Mucosa of gallbladder (tissue), 1 donor: ENCODE measurements around the gene DNAJA1. TPM values are rescaled to one million over a fixed set of nuclear protein-coding genes. Genes with fewer than 3 reads are reported as not detected.
A peak's percentile ranks its signal among the peaks of the same experiment; 100 is the strongest.
"Not testable (repeated sequence)": the region's sequence is repeated elsewhere in the genome, so short reads cannot be mapped to it uniquely, and the experiment has no call there.

Source experiments
- DNase-seq: peaks from one replicate; pipeline ENCODE4 v3.0.0-alpha.2; 2020; ENCODE audit warnings: low spot score
- total RNA-seq: library from RNA; stranded (reverse); gene quantifications from one replicate; pipeline ENCODE4 v1.2.1, GENCODE V29; 2021
- donor health status: DM: no; HTN: no; CAD: no.

Gene DNAJA1
- total RNA-seq, 1 donor from 2014 or later = 96.7 TPM

DNA sequence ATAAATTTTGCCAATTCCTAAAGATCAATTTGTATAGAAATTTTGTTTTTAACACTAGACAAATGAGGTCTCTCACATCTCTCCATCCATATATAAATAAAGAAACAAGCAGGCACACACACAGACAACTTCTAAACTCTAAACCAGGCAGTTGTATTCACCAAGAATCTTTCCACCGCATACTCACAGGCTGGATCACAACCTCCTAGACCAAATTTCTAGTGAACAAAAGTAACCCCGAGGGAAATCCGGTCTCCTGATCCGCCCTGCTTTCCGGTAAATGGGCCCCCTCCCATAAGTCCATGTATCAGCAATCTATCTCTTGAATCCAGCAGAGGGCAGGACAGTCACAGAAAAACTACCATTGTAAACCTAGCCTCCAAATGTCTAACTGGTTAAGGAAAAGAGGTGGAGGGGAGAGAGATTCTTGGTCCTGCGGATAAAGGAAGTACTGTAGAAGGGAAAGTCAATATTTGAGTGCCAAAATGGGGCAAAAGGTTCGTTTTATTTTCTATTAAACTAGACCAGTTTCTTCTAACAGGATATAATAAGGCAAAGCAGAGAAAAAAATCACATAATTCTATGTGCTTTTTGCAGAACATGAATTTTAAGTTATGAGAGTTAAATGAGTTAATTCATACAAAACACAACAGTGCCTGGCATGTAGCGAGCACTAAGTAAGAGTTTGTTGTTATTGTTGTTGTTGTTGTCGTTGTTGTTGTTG lies 56.2 kb downstream of the DNAJA1 start:
- DNase-seq = peak; percentile 78

DNA sequence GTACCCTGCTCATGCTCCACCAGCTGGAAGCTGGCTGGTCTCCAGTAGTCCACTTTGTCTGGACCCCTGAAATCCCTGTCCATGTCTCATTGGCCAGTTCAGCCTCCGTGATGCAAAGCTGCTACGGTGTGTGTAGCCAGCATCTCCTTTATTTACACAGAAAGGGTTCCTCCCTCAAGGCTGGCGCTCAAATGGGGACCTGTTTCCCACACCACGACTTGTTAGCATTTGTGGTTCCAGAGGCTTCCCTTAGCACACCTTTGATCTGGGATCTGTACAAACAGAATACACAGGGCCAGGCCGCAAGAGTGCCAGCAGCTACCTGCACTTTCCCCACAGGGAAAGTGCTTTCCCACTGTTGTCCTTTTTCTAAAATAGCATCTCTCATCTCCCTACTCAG lies 57.1 kb downstream of the DNAJA1 start:
- DNase-seq = no peak

DNA sequence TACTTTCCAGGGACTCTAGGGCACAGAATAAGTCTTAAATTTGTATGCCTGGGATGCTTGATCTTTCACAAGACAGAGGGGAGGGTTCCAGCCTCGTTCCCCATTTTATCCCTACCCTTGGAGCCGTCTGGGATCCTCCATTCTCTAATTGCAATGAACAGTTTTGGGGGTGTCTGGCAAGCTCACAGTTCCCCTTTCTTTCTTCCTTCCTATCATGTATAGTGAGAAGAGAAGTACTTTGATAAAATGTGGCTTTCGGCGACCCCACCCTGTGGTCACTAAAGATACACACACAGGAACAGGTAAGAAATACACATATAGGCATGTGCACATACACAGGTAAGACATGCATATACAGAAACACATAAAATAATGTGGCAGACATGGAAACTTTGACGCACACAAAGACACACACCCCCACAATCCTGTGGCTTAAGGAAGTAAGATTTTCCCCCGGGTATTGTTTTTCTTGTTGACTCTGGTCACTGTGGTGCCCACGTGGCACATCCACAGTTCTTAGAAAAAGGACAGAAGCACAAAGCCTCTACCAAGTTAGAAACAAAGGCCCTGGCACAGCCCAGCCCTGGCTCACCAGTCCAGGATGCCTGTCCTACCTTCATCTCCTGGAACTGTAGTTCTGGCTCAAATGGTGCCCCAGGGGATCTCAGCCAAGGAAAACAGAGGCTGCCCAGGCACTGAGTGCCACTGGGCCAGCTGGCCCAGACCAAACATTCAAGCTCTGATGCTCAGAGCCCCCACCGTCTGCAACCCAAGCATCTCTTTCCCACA lies 57.7 kb downstream of the DNAJA1 start:
- peak; percentile 41 for DNase-seq

DNA sequence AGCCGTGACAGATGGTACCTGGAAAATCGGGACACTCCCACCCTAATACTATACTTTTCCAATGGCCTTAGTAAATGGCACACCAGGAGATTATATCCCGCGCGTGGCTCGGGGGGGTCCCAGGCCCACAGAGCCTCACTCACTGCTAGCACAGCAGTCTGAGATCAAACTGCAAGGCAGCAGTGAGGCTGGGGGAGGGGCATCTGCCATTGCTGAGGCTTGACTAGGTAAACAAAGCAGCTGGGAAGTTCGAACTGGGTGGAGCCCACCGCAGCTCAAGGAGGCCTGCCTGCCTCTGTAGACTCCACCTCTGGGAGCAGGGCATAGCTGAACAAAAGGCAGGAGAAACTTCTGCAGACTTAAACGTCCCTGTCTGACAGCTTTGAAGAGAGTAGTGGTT lies 60.6 kb downstream of the DNAJA1 start:
- DNase-seq = not testable (repeated sequence)

Other genes starting within 250 kb of the DNAJA1 start
- gene TMEM215, start 241.7 kb upstream of the DNAJA1 start, total RNA-seq = not detected
- 23.2 TPM for gene APTX, start 23.6 kb upstream of the DNAJA1 start, total RNA-seq
- 20.6 TPM for gene SMU1, start 51.4 kb downstream of the DNAJA1 start, total RNA-seq
- 66.8 TPM for gene B4GALT1, start 142.1 kb downstream of the DNAJA1 start, total RNA-seq
- gene SPINK4, start 214.9 kb downstream of the DNAJA1 start, total RNA-seq = 2.5 TPM
- 92.5 TPM for gene BAG1, start 239.4 kb downstream of the DNAJA1 start, total RNA-seq
- gene CHMP5, start 239.8 kb downstream of the DNAJA1 start, total RNA-seq = 73.0 TPM